GM19351 (cell line): ENCODE data around the gene ACKR1.

Source experiments
- ATAC-seq: cut with Tn5 transposase; IDR thresholded peaks from one replicate; pipeline ENCODE4 v1.9.1; 2021; ENCODE audit warnings: mild to moderate bottlenecking, moderate library complexity; ENCODE audit not compliant: unreplicated experiment

ACKR1 gene

DNA sequence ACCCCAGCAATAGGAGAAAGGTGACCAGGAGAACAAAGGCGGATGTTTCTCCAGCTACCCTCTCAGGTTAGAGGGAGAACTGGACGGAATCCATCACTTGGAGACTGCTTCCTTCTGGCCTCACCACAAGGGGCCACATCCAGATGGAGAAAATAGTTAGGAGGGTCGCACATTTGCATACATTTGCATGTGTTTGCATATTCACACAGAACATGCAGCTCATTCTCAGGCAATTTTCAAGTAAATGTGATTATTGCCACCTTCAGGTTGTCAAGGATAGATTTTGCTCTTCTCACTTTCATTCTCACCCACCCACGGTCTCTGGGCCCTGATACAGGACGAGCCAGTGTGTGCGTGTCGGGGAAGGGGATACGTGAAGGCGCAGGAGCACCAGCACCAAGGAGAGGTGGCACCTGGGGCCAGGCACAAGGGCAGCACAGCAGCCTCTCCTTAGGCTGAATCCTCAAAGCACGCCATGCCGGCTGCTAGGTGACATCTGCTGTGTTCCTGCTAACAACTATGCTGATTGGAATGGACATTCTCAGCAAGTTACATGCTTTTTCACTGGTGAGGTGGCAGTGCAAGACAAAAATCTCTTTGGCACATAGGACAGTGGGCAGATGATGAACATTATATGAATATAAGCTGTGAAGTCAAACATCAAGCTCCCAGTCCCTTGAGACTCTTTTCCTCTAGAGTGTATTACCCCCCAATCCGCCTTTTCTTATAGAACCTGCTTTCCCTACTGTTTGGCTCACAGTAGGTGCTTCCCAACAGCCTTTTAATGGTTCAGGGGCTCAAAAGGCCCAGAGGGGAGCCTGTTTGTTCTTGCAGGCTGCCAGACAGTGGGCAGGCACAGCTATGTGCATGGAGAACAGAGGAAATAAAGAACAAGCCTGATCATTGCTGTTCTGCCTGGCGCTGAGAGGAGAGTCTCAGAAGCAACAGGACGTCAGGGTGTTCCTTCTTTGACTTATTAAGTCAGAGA, 14.3 kb downstream of the ACKR1 start:
- ATAC-seq = no peak

DNA sequence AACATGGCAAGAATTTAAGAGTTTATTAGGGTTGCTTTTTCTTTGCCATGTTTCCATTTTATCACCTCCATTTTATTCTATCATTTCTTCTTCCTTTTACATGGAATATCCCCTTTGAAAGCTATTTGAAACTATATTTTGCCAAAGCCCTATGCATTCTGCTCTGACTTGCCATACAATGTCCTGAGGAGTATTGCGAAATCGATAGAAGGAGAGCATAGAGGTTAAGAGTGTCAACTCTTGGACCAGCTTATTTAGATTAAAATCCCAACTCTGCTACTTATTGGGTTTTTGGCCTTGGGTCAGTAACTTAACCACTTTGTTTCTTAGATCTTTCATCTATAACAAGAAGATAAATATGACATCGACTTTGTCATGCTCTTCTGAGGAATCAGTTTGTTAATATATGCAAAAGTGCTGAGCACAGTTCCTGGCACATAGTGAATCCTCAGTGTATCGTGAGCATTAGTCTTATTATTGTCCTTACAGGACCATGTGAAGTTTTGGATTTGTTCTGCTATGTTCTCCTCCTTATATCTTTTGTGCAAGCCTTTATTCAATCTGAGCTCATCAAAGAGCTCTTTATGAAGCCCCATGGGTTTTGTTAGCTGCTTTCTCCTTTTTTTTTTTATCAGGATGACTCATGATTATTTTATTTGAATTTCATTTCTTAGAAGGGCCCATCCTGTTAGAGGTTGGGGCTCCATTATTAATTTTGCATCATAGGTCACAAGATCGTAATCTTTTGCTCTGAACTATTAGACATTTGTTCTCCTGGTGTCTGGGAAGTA, 17.6 kb downstream of the ACKR1 start:
- ATAC-seq = no peak

DNA sequence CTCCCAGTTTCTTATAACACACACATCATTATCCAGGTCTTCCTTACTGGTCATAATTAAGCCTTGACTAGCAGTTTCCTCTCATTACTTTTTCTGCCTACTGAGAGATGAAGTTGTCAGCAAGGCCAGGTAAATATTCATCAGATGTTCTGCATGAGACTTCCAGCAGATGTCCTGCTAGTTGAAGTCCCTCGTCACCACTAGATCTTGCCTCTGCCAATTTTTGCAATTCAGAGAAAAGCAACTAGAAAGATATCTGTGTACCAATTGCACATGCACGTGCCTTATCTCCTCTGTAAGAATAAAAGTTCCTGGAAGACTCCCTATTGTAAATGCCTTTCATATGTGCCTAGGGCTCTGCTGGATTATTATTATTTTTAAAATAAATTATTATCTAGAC, 18.3 kb downstream of the ACKR1 start:
- ATAC-seq = no peak

DNA sequence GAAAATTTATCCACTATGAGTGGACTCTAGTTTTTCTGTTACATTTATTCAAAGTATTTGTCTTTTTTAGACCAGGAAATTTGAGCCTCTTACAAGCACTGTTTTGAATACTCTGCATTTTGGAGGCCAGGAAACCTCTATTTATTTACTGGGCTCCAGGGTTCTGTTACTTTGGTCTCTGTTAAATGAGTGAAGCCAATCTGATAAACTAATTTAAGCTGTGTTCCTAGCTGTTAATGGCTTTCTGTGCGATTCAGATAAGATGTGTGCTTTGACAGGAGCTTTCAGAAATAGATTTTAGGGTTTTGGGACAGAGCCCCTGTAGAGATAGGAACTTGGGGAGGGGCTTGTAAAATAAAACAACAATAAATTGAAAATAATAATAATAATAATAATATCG, 23.9 kb downstream of the ACKR1 start:
- no peak for ATAC-seq

DNA sequence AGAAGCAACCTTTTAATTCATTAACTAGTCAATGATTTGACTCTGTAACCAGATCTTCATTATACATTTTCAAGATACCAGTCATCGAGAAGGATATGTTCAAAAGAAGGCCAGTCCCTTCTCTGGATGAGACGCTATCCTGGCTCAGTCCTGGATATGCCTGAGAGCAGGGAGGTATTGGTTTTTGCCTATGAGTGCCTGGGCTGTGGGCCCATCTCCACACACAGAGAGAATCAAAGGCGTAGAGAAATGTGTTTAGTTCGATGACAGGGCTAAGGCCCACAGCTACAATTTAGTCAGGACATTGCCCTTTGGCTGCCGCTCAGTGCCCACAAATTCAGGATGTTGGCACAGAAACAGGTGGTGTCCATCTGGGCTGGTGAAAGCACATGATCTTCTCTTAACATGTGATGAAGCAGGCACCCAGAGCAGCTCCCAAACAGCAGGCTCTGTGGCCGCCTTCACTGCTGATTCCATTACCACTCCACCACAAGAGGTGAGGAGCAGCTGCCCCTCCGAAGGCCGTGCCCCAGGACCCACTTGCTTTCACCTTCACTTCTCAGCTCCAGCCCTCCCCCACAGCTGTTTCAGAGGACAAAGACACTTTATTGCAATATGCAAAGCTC, 24.7 kb downstream of the ACKR1 start:
- ATAC-seq = no peak

DNA sequence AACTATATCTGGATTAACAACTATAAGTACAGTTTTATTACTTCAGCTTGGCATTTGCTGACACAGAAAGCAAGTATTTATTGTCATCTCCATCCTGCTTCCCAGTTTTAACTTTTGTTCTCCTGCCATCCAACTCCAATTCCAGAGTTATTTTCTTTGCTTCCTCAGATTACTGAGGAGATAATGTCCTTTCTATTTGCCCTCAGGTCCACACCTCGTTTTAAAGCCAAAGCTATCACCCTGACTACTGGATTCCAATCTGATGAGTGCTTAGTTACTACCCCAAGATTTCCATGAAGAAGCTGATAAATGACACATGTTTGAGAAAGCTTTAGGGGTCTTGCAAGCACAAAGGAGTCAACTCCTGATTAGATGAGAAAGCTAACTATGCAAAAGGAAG, 25.2 kb downstream of the ACKR1 start:
- no peak for ATAC-seq

DNA sequence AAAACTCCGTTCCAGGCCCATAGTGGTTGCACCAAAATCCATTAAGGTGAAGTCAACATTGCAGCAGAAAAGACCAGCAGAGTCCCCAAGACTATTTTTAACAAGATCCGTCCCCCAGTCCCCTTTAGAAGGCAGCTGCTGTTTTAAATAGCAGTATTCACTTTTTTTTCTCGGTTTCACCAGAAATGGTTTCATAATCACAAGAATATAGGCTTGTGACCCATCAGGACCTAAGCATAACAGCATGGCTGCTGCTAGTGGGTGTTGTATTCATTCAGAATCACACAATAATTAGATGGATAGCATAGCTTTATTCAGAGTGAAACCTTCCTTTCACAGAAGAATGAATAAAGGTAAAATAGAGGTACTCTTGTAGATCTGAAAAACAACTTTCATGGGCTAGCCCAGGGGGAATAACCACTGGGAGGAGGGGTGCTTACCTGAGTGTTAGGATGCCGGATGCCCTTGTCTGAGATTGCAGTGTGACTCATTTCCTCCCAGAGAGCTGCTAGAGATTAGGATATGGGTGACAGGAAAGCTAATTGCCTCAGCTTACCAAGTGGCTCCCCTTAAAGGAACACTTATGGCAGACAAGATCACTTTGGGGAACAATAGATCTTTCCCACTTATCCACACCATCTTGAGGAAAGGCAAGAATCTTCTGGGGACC, 35.0 kb downstream of the ACKR1 start:
- ATAC-seq = peak; percentile 94

DNA sequence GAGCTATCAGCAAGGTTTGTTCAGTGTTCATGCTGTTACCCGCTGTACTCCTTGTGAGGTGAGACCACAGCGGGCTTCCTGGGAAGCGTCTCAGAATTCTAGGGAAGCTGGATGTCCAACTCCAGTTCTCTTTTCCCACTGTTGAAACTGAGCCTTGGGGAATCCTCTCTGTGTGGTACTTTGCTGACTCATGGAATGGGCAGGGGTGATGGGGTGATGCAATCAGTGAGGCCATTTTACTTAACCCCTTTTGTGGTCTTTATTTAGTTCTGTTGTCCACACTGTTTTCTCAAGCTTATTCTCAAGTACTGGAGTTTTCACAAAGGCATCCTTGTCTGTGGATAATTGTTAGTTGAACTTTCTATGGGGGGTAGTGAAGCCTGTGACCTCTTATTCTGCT, 42.6 kb downstream of the ACKR1 start:
- no peak for ATAC-seq

DNA sequence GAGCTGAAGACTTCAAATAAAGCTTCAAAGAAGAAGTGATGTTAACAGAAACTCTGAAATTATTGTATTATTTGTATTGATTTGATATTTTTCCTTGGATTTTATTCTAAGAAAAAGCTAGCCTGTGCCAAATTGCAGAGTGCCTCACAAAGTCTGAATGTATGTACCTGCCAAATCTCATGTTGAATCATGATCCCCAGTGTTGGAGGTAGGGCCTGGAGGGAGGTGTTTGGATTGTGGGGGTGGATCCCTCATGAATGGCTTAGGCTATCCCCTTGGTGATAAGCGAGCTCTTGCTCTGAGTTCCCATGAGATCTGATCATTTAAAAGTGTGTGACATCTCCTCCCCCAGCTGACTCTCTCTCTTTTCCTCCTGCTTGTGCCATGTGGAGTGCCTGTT, 43.6 kb downstream of the ACKR1 start:
- no peak for ATAC-seq

DNA sequence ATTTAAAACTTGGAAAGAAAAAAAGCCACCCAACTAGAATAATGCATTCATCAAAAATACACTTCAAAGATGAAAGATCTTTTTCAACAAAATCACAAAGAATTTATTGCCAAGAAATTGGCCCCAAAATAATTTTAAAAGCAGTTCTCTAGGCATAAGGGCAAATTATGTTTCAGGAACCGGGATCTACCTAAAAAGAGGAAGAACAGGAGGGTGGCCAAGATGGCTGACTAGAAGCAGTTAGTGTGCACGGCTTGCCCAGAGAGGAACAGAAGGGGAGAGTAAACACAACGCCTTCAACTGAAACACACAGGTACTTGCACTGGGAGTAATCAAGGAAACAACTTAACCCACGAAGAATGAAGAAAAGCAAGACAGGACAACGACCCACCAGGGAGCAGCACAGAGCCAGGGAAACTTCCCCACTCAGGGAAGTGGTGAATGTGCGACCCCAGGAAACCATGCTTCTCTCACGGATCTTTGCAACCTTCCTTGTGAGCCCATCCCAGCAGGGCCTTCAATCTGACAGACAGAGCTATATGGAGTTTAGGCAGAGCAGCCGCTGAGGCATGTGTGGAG, 46.1 kb downstream of the ACKR1 start:
- no peak for ATAC-seq
